Activated T-helper 1 cell treated with anti-CD3 and anti-CD28 coated beads, Interleukin-12 subunit alpha, Interleukin-12 subunit beta, Interleukin-2, Interleukin-4 antibody, amounts not matched to agents 30 ng/mL and 10 ng/mL and 1 ng/mL, durations not matched to agents 14 hours and 24 hours and 36 hours (primary cell): ENCODE data around the gene FHIP2A. TPM values are rescaled to one million over a fixed set of nuclear protein-coding genes. Genes with fewer than 3 reads are reported as not detected.
"Not testable (repeated sequence)": the region's sequence is repeated elsewhere in the genome, so short reads cannot be mapped to it uniquely, and the experiment has no call there.

Experiments used
- DNase-seq: peaks from one replicate; pipeline ENCODE4 v3.0.0; 2021; ENCODE audit warnings: low spot score
- H3K27ac Mint-ChIP-seq: one replicate; pipeline ENCODE4 v1.8.0; 2021; ENCODE audit warnings: mild to moderate bottlenecking, mixed read lengths
- H3K27me3 Mint-ChIP-seq: one replicate; pipeline ENCODE4 v1.8.0; 2022; ENCODE audit warnings: mild to moderate bottlenecking, moderate library complexity, mixed read lengths; ENCODE audit not compliant: insufficient read depth
- H3K36me3 Mint-ChIP-seq: one replicate; pipeline ENCODE4 v1.8.0; 2021; ENCODE audit warnings: low read depth, mixed read lengths
- H3K4me1 Mint-ChIP-seq: one replicate; pipeline ENCODE4 v1.8.0; 2021; ENCODE audit warnings: low read depth, mixed read lengths
- H3K4me3 Mint-ChIP-seq: one replicate; pipeline ENCODE4 v1.8.0; 2021; ENCODE audit warnings: mild to moderate bottlenecking, moderate library complexity, mixed read lengths
- H3K9me3 Mint-ChIP-seq: one replicate; pipeline ENCODE4 v1.8.0; 2021; ENCODE audit warnings: mixed read lengths
- intact Hi-C: fragments of 100-400 bp; cut with micrococcal nuclease; formaldehyde crosslinking; loops from one replicate; pipeline ENCODE4 v1.15.1; 2024
- total RNA-seq: library from RNA; stranded (reverse); gene quantifications from 2 replicates; pipeline ENCODE4 v1.2.3, GENCODE V29; 2022

Gene FHIP2A, protein sequence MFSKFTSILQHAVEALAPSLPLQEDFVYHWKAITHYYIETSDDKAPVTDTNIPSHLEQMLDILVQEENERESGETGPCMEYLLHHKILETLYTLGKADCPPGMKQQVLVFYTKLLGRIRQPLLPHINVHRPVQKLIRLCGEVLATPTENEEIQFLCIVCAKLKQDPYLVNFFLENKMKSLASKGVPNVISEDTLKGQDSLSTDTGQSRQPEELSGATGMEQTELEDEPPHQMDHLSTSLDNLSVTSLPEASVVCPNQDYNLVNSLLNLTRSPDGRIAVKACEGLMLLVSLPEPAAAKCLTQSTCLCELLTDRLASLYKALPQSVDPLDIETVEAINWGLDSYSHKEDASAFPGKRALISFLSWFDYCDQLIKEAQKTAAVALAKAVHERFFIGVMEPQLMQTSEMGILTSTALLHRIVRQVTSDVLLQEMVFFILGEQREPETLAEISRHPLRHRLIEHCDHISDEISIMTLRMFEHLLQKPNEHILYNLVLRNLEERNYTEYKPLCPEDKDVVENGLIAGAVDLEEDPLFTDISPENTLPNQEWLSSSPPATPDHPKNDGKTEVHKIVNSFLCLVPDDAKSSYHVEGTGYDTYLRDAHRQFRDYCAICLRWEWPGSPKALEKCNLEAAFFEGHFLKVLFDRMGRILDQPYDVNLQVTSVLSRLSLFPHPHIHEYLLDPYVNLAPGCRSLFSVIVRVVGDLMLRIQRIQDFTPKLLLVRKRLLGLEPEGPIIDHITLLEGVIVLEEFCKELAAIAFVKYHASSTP
- total RNA-seq, result 25.0 and 29.0 TPM in 2 replicates

DNA sequence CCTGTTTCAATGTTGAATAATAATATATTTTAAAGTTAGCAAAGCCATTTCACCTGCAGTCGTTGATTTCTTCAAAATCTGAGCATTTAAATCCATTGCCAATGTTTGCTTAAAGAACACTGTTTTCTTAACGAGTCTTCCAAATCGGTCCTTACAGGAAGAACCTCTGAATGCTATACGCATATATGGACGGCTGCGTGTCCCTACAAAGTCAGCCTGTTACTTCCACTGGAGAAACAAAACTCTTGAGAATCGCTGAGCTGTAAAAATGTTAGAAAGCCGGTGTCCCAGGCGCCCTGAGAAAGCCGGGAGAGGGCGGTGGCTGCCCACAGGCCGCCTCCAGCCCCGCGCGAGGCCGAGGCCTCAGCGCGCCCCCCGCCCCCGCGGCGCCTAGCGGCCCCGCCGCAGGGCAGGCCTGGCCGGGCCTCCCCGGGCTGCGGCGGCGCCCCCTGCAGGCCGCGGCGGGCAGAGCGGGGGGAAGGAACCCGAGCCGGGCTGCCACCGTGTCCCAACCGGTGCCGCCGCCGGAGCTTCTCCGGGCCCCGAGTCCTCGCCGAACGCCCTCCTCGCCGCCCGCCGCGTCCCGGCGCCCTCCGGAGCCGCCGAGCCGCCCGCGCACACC is at the start of gene FHIP2A:
TSS of gene FHIP2A (plus strand) at position 488 of the 622 bp plus-strand sequence. CDS start 299 bp downstream, outside the sequence.
- peaks cover 8% of the 10 kb centered on the region for H3K27me3 Mint-ChIP-seq

DNA sequence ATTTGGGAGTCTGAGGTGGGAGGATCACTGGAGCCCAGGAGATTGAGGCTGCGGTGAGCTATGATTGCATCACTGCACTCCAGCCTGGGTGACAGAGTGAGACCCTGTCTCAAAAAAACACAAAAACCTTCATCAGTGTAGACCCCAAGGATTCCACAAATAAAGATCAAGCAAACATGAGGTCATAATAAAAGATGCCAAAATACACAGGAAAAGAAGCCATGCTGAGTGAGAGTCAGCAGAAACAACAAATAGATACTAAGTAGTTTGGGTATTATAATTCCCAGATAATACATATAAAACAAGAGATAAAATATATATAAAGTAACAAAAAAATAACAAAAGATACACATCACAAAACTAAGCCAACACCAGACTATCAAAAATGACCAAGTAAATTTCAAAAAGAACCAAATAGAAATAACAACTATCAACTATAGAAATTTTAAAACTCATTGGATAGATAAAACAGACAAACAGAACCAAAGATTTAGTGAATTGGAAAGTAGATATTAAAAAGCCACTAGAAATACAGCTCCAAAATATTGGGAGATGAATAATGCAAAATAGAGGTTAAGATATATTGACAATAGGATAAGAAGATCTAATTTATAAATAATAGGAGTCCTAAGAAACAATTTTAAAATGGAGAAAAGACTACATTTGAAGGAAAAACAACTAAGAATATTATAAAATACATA is 48.9 kb upstream of the FHIP2A start:
- H3K27me3 Mint-ChIP-seq, result peaks cover 40% of the 10 kb centered on the region
- DNase-seq, result no peak
- intact Hi-C loops, result no loop called here

More for the DNA sequence above, at the start of gene FHIP2A:
- no peaks in the 10 kb centered on the region for H3K9me3 Mint-ChIP-seq
- H3K4me1 Mint-ChIP-seq, result peaks cover 33% of the 10 kb centered on the region
- intact Hi-C loops, result loop anchor here (1.0 to 5.0 kb wide), 4 partner anchors 9 to 119 kb away; no protein-coding TSS in a partner anchor
- peaks cover 10% of the 10 kb centered on the region for H3K36me3 Mint-ChIP-seq
- H3K4me3 Mint-ChIP-seq, result peak within 1 kb of the TSS; percentile 94
- DNase-seq, result peak; percentile 82
- peak within 1 kb of the TSS; percentile 93 for H3K27ac Mint-ChIP-seq

DNA sequence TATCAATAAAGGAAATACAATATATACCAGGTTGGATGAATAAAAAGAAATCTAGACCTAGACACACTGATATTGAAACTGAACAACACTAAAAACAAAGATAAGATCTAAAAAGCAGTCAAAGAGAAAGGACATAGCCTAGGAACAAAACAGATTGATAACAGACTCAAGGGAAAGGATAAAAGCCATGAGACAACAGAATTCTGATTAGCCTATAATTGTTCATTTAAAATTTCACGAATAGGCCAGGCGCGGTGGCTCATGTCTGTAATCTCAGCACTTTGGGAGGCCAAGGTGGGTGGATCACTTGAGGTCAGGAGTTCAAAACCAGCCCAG is 48.4 kb upstream of the FHIP2A start:
- Mint-ChIP-seq H3K36me3 (no peaks in the 10 kb centered on the region), H3K27me3 (peaks cover 40% of the 10 kb centered on the region), H3K9me3 (no peaks in the 10 kb centered on the region), H3K4me1 (peaks cover 11% of the 10 kb centered on the region), H3K4me3 (no peak overlapping the region), H3K27ac (no peak overlapping the region)
- intact Hi-C loops, result no loop called here
- no peak for DNase-seq

More for the DNA sequence above, 48.9 kb upstream of the FHIP2A start:
- peaks cover 11% of the 10 kb centered on the region for H3K4me1 Mint-ChIP-seq
- no peaks in the 10 kb centered on the region for H3K36me3 Mint-ChIP-seq
- no peak overlapping the region for H3K4me3 Mint-ChIP-seq
- no peaks in the 10 kb centered on the region for H3K9me3 Mint-ChIP-seq
- no peak overlapping the region for H3K27ac Mint-ChIP-seq

DNA sequence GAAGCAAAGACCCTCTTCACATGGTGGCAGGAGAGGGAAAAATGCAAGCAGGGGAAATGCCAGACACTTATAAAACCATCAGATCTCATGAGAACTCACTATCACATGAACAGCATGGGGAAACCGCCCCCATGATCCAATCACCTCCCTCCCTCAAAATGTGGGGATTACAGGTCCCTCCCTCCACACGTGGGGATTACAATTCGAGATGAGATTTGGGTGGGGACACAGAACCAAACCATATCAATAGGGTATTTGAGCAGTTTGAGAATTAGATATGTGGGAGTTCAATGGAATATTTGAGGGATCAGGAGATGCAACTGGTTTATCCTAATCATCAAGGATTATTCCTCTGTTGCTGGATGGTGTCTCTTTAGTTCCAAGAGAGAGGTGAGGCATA is 46.5 kb upstream of the FHIP2A start:
- intact Hi-C loops, H3K9me3 Mint-ChIP-seq, H3K36me3 Mint-ChIP-seq, H3K27ac Mint-ChIP-seq, H3K4me3 Mint-ChIP-seq, DNase-seq: not testable (repeated sequence)
- peaks cover 17% of the 10 kb centered on the region for H3K4me1 Mint-ChIP-seq
- H3K27me3 Mint-ChIP-seq, result peaks cover 28% of the 10 kb centered on the region

DNA sequence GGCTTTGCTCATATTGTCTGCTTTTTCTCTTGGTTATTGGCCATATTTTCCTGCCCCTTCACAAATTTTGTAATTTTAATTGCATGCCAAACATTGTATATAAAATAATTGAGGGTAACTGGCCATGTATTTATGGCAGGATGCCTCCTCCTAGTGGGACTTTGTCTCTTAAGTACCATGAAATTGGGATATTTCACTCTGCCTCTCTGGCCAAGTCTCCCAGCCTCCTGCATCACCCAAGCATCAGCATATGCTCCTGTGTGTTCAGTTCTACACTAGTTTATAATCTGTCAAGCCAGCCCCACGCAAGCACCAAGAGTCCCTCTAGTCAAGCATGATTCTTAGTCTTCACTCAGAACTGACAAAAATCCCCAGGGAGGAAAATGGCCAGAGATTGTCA is 44.2 kb upstream of the FHIP2A start:
- H3K4me1 Mint-ChIP-seq, result peaks cover 23% of the 10 kb centered on the region
- H3K4me3 Mint-ChIP-seq, result no peak overlapping the region
- no peak for DNase-seq
- no peaks in the 10 kb centered on the region for H3K9me3 Mint-ChIP-seq
- peaks cover 2% of the 10 kb centered on the region for H3K36me3 Mint-ChIP-seq
- H3K27ac Mint-ChIP-seq, result no peak overlapping the region
- peaks cover 16% of the 10 kb centered on the region for H3K27me3 Mint-ChIP-seq
- intact Hi-C loops, result no loop called here

DNA sequence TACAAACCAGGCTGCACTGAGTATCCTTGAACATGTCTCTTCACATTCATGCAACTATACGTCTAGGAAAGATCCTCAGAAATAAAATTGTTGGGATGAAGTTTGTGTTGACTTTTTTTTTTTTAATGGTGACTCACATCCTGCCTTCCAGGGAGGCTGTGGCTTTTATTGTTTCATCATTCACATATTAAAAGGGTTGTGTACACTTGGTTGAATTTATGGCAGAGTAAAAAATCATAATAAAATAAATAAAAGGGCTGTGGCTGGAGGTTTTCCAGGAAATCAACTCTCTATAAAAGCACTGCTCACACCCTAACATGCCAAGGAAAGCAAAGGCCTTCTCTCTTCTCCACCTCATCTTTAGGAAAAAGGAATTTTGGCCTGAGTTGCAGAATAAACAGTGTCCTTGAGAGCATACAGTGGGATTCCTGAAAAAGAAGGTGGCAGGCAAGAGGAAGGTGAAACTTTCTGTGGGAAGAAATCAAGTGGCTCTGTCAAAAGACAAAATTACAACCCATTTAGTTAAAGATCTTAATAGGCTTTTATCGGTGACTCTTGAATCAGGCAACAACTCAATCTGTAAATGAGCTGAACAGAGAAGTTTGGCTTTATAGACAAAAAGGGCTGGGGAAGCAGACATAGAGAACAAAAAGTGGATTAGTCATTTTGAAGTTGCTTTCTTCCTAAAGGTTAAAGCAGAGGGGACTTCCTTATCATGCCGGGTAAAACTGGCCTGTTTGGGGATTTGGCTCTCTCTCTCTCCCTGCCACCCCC is 41.6 kb upstream of the FHIP2A start:
- H3K27me3 Mint-ChIP-seq, result peaks cover 8% of the 10 kb centered on the region
- peaks cover 14% of the 10 kb centered on the region for H3K4me1 Mint-ChIP-seq
- intact Hi-C loops, result no loop called here
- H3K36me3 Mint-ChIP-seq, result peaks cover 3% of the 10 kb centered on the region
- DNase-seq, result no peak
- no peak overlapping the region for H3K27ac Mint-ChIP-seq
- no peak overlapping the region for H3K4me3 Mint-ChIP-seq
- no peaks in the 10 kb centered on the region for H3K9me3 Mint-ChIP-seq

DNA sequence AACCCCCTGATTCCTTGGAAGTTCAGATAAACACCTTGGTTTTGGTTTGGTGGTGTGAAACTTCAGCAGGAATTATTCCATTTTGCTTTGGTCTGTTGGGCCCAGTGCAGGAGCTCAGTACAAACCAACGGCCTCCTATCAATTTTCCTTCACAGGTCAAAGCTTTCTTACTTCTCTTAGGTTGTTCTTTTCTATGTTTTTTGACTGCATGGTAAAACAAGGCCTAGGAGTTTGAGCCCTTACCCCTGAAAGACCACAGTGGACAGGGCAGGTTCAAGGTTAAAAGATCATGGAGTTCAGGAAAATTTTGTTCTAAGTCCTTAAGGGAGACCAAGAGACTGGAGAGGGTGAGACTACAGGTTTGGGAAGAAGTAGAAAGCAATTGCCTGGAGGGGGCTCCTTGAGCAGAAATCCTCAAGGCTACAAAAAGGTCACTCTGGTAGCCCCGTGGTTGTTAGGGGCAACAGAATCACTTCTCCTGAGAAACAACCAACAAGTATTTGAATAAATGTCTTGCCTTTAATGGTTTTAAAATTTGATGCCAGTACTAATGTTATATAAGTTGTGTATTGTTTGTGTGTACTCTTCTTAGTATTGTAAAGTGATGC is 40.9 kb upstream of the FHIP2A start:
- no peaks in the 10 kb centered on the region for H3K9me3 Mint-ChIP-seq
- intact Hi-C loops, result no loop called here
- peaks cover 14% of the 10 kb centered on the region for H3K4me1 Mint-ChIP-seq
- DNase-seq, result no peak
- no peak overlapping the region for H3K27ac Mint-ChIP-seq
- no peak overlapping the region for H3K4me3 Mint-ChIP-seq
- peaks cover 6% of the 10 kb centered on the region for H3K27me3 Mint-ChIP-seq
- peaks cover 3% of the 10 kb centered on the region for H3K36me3 Mint-ChIP-seq

DNA sequence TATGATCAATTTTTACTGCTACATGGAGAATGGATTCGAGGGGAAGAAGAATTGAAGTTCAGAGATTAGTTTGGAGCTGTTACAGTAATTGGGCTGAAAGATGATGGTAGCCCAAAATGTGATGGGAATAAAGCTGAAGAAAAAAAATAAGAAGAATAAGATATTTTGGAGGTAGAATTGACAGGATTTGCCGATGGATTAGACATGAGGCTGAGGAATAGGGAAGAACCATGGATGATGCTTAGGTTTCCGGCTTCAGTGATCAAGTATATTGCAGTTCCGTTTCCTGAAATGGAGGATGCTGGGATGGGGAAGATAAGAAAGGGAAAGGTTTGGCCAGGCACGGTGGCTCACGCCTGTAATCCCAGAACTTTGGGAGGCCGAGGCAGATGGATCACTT is 38.9 kb upstream of the FHIP2A start:
- DNase-seq, result no peak
- Mint-ChIP-seq H3K4me1 (peaks cover 14% of the 10 kb centered on the region), H3K27ac (no peak overlapping the region), H3K27me3 (peaks cover 4% of the 10 kb centered on the region), H3K4me3 (no peak overlapping the region), H3K9me3 (no peaks in the 10 kb centered on the region), H3K36me3 (peaks cover 3% of the 10 kb centered on the region)
- intact Hi-C loops, result no loop called here

DNA sequence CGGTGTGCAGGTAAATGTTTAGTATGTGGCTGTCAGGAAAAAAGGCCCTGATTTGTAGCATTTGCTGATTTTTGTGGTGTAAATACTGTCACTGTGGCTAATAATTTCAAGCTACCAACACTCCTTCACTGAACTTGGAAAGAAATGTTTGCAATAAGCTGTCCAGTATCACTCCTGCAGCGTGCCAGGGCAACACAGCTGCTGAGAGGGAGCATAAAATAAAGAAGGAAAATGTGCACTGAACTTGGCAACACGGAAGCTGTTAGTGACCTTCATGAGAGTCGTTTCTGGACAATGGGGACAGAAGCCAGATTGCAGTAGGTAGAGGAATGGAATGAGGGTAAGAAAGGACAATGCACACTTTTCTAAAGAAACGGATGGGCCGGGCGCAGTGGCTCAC is 37.9 kb upstream of the FHIP2A start:
- intact Hi-C loops, result no loop called here
- Mint-ChIP-seq H3K27me3 (no peaks in the 10 kb centered on the region), H3K4me1 (peaks cover 14% of the 10 kb centered on the region), H3K36me3 (peaks cover 1% of the 10 kb centered on the region), H3K9me3 (no peaks in the 10 kb centered on the region), H3K4me3 (no peak overlapping the region), H3K27ac (no peak overlapping the region)
- no peak for DNase-seq

DNA sequence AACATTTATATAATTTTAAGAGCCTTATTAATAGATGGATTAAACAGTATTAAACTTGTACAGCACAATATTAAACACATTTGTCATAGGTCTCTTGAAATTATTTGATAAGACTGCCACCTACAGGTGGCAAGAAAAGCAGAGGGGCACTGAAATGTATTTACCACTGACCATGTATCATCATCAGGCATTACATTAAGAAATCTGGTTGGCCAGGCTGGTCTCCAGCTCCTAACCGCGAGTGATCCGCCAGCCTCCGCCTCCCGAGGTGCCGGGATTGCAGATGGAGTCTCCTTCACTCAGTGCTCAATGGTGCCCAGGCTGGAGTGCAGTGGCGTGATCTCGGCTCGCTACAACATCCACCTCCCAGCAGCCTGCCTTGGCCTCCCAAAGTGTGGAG is 35.1 kb upstream of the FHIP2A start:
- not testable (repeated sequence) for H3K4me3 Mint-ChIP-seq, DNase-seq, H3K4me1 Mint-ChIP-seq, H3K9me3 Mint-ChIP-seq, H3K27ac Mint-ChIP-seq, H3K27me3 Mint-ChIP-seq, H3K36me3 Mint-ChIP-seq
- intact Hi-C loops, result loop anchor here (1.0 kb wide), 3 partner anchors 236 to 482 kb away; no protein-coding TSS in a partner anchor

DNA sequence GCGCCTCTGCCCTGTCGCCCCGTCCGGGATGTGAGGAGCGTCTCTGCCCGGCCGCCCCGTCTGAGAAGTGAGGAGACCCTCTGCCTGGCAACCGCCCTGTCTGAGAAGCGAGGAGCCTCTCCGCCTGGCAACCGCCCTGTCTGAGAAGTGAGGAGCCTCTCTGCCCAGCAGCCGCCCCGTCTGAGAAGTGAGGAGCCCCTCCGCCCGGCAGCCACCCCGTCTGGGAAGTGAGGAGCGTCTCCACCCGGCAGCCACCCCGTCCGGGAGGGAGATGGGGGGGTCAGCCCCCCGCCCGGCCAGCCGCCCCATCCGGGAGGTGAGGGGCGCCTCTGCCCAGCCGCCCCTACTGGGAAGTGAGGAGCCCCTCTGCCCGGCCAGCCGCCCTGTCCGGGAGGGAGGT is 34.4 kb upstream of the FHIP2A start:
- H3K4me3 Mint-ChIP-seq, intact Hi-C loops, H3K4me1 Mint-ChIP-seq, H3K27ac Mint-ChIP-seq, DNase-seq, H3K36me3 Mint-ChIP-seq, H3K27me3 Mint-ChIP-seq, H3K9me3 Mint-ChIP-seq: not testable (repeated sequence)

DNA sequence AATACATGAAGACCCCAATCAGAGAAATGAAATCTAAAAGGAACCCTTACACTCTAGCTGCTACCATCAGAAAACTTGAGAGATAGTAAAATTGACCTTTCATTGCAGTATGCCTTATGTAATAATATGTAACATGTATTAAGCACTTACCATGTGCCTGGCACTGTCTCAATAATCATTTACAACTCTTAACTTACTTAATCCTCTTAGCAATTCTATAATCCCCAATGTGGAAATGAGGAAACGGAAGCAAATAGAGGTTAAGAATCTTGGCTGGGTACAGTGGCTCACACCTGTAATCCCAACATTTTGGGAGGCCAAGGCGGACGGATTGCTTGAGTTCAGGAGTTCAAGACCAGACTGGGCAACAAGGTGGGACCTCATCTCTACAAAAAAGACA is 29.8 kb upstream of the FHIP2A start:
- Mint-ChIP-seq H3K27me3 (no peaks in the 10 kb centered on the region), H3K36me3 (peaks cover 28% of the 10 kb centered on the region), H3K4me1 (peaks cover 2% of the 10 kb centered on the region), H3K27ac (no peak overlapping the region), H3K4me3 (no peak overlapping the region), H3K9me3 (peaks cover 9% of the 10 kb centered on the region)
- DNase-seq, result no peak
- intact Hi-C loops, result no loop called here
